Nucleus accumbens (tissue), 56 donors: ENCODE data around the gene POFUT1.
A peak's percentile ranks its signal among the peaks of the same experiment; 100 is the strongest.
"Not testable (repeated sequence)": the region's sequence is repeated elsewhere in the genome, so short reads cannot be mapped to it uniquely, and the experiment has no call there.

Experiments
- DNase-seq, 56 donors: peaks; one replicate each; lab custom pipeline; 2025; lab: John Stamatoyannopoulos, UW

POFUT1 gene

DNA sequence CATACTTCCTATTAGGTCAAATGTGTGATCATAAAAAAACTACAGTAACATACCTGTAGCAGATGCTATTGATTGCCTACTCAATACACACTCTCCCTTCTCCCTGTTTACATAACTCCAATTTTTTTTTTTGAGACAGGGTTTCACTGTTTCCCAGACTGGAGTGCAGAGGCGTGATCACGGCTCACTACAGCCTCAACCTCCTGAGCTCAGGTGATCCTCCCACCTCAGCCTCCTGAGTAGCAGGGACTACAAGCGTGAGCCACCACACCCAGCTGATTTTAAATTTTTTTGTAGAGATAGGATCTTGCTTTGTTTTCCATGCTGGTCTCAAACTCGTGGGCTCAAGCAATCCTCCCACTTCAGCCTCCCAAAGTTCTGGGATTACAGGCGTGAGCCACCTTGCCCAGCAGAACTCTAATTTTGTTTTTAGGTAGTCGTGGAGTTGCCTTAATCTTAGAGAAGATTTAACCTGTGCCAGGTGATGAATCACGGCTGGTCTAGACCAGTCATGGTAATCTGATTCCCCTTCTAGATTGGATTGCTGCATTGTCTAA, 55.8 kb downstream of the POFUT1 start:
- DNase-seq: no peak

DNA sequence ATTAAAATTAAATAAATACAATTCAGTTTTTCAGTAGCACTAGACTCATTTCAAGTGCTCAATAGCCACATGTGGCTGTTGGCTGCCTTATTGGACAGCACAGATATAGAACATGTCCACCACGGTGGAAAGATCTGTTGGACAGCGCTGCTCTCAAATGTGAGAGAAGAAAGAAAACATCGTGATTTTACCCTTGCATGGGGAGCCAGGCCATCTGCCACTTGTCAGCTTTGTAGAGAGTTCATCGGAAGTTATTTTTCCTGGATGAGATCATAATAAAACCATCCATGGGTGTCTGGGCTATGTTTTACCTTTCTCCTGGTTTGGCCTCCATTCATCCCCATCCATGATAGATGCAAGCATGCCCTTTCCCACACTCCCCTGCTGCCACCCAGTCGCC, 63.9 kb downstream of the POFUT1 start:
- DNase-seq: no peak

- no peak for DNase-seq
Observed at GRCh38 chr20:32274359-32274758, 66.7 kb downstream of the POFUT1 start.

DNA sequence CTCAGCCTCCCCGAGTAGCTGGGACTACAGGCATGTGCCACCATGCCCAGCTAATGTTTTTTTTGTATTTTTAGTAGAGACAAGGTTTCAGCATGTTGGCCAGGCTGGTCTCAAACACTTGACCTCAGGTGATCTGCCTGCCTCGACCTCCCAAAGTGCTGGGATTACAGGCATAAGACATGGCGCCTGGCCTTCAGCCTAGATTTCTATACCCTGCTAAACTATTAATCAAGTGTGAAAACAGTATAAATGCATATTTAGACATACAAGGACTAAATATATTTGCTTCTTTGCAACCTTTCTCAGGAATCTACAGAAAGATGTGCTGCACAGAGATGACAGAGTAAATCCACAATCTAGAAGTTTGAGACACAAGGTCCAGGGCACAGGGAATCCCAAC, 67.5 kb downstream of the POFUT1 start:
- not testable (repeated sequence) for DNase-seq

- peak; percentile 24 to 93 (median 79) for DNase-seq
Observed at GRCh38 chr20:32277361-32278198, 69.9 kb downstream of the POFUT1 start, which contains the start of gene KIF3B. Gene KIF3B (plus strand): TSS chr20:32277651. CDS start chr20:32309778, 32,127 bp downstream.

GRCh38 chr20:32278199-32278643, 70.5 kb downstream of the POFUT1 start:
- no peak for DNase-seq

DNA sequence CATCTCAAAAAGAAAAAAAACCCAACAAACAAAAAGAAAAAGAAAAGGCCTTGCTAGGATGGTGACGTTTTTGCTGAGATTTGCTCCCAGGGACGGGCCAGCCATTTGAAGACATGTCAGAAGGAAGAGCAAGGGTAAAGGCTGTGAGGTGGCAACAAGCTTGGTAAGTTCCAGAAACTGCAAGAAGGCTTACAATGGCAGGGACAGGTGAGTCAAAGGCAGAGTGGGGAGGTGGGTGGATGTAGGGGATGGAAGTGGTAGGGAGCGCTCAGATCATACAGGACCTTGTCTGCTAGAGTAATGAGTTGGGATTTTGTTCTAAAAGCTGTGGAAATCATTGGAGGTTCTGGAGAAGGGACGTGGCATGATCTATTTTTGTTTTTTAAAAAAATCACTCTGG, 74.0 kb downstream of the POFUT1 start:
- DNase-seq: no peak

DNA sequence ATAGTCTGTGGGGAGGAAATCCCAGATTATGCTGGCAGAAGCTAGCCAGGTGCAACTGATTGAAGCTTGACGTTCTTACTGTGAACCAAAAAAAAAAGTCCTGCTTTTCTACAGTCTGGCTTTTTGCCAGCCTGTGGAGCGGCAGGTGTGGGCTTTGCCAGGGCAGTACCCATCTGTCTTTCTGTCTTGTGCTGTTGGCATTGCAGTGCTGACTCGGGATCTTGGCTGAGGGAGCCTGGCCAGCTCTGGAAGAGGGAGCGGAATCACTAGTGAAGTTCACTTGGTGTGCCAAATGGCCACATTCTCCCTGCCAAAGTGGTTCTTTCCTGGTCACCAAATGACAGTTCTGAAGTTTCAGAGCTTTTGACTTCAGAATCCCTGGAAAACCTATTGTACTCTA, 74.8 kb downstream of the POFUT1 start:
- peak in 28 of 56 donors; percentile 1 to 40 (median 8) for DNase-seq

GRCh38 chr20:32285082-32285620, 77.5 kb downstream of the POFUT1 start:
- no peak for DNase-seq

- DNase-seq: no peak
Observed at GRCh38 chr20:32285621-32286371, 78.1 kb downstream of the POFUT1 start.

DNA sequence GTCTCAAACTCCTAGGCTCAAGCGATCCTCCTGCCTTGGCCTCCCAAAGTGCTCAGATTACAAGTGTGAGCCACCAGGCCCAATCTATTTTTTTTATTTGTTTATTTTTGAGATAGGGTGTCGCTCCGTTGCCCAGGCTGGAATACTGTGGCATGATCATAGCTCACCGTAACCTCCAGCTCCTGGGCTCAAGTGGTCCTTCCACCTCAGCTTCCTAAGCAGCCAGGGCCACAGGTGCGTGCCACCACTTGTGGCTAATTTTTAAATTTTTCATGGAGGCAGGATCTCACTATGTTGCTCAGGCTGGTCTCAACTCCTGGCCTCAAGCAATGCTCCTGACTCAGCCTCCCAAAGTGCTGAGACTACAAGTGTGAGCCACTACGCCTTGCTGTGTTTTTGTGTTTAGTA, 79.6 kb downstream of the POFUT1 start:
- no peak for DNase-seq
